NCI-H2171 (cell line): ENCODE results near the gene ABTB2.

Experiments used
- DNase-seq: peaks from one replicate; lab custom pipeline; 2025; lab: John Stamatoyannopoulos, UW

ABTB2 gene

DNA sequence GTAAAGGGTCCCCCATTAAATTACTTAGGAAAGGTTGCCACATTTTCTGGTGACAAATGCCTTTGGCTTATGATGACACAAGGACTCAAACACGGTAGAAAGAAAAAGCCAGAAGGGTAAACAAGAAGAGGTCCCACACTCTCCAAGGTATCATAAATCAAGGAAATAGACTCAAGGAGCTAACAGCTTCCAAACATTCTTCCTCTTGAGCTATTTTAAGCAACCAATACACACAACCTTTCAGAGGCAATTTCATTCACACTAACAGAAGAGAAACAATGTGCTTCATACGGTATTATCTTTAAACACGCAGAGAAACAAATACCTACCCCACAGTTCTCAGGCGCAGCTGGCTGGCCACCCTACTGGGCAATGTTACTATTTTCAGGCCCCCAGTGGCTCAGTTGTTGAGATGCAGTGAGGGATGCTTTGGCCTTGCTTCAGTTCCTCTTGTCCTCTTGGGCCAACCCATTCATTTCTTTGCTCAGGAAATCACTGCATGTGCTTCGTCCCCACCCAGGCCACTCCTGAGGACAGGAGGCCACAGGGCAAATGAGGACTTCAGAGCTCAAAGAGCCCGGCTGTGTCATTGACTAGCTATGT is 15.8 kb downstream of the ABTB2 start:
- no peak for DNase-seq

GRCh38 chr11:34341096-34341495 is 16.7 kb downstream of the ABTB2 start:
- DNase-seq, result no peak

GRCh38 chr11:34340653-34341052 is 17.2 kb downstream of the ABTB2 start:
- no peak for DNase-seq

DNA sequence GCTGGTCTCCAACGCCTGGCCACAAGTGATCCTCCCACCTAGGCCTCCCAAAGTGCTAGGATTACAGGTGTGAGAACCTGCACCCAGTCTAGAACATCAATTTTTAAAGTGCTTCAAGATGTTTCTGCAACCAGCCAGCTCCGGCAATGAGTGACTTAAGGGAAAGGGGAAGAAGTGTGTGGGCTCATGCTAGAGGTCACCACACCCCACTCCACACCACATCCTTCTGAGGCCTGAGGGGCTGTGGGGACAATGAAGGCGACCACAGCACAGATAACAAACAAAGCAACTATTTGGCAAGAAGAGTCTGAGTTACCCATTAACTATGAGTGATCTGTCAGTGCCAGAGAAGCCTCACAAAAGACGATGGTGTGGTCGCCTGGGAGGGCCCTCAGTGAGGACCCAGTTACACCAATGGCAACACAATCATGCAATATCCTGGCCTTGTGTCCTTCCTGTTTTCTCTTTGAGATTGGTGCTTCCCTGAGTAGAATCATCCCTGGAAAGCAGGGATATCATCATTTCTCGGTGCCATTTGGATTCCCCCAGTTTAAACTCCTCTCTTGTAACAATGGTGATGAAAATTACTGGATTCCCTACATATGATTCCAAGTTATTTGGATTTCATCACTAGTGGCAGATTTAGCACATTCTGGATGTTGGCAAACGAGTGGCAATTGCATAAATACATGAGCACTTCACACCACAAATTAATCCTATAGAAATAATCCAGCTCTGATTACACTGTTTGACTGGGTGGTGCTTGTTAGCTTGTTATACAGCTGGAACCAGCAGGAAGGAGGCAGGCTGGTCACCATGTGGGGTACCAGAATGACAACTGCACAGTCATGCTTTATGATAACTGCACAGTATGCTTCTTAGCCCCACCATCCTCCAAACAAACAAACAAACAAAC is 18.4 kb downstream of the ABTB2 start:
- DNase-seq, result no peak

DNA sequence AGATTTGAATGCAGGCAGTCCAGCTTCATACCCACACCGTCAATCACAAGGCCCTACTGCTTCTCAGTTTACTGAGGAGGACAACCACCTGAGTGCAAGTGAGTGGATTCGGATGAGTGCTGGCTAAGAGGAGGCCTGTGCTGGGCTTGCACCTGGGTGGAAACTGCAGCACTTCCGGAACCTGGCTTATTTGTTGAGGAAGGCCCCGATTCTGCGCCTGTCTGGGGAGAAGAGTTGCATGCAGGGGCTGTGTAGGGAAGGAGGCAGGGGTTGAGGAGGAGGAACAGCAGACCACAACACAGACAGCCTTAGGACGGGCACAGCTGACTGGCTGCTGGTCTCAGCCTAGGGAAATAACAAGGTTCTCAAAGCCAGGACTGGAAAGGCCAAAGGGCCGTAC is 20.8 kb downstream of the ABTB2 start:
- DNase-seq, result no peak

DNA sequence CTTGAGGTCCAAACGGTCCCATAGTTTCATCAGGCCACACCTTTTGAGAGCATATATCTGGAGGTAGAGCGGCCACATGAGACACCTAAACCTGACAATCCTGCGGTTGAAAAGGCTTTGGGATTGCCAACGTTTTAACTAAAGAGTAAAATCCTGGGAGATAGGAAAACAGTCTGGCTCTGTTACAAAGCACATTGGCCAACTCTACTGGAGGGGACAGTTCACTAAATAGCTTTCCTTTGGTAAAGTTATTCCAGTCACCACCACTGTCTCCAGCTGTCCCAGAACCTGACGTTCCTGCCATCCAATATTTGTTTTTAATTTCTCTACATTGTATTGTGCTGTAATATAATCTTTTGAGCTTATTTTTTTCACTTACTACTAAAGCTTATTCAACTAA is 22.0 kb downstream of the ABTB2 start:
- DNase-seq, result no peak

DNA sequence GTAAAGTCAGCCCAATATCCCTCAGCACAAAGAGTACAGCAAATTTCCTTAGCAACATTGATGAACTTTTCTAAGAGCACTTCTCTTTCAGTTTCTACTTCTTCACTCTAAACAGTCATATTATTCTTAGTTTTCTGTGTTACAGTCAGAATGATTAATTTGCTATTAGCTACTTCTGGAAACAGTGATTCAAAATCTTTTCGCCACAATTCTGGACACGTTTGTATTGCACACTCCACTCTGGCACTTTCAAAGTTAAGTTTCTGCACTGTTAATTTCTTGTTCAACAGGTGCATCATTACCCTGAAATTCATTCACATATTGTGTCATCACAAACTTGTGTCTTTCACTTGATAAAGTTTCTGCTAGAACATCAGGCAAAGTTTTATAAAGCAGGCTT is 22.5 kb downstream of the ABTB2 start:
- no peak for DNase-seq

GRCh38 chr11:34333787-34334186 is 24.0 kb downstream of the ABTB2 start:
- no peak for DNase-seq

- DNase-seq, result no peak
Observed at GRCh38 chr11:34332524-34332923, 25.3 kb downstream of the ABTB2 start.

DNA sequence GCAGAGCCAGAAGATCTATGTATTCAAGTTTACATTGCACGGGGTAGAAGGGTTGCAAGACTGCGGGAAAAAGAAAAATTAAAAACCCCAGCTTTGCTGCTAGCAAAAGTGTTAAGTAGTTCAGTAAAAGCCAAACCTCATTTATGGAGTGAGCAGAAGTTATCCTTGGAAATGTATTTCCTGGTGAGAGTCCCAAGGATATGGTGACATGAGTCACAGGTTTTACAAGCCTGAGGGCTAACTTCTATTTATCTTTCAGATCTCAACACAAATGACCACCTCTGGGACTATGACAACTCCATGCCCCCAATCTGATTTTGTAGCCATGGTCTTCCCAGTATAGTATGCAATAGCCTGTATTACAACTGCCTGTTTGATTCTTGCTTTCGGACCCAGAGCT is 26.1 kb downstream of the ABTB2 start:
- DNase-seq, result no peak

GRCh38 chr11:34331329-34331728 is 26.5 kb downstream of the ABTB2 start:
- DNase-seq, result no peak

- no peak for DNase-seq
Observed at GRCh38 chr11:34330653-34331052, 27.2 kb downstream of the ABTB2 start.

GRCh38 chr11:34329876-34330275 is 27.9 kb downstream of the ABTB2 start:
- DNase-seq, result no peak

GRCh38 chr11:34328632-34328910 is 29.2 kb downstream of the ABTB2 start:
- DNase-seq, result no peak

DNA sequence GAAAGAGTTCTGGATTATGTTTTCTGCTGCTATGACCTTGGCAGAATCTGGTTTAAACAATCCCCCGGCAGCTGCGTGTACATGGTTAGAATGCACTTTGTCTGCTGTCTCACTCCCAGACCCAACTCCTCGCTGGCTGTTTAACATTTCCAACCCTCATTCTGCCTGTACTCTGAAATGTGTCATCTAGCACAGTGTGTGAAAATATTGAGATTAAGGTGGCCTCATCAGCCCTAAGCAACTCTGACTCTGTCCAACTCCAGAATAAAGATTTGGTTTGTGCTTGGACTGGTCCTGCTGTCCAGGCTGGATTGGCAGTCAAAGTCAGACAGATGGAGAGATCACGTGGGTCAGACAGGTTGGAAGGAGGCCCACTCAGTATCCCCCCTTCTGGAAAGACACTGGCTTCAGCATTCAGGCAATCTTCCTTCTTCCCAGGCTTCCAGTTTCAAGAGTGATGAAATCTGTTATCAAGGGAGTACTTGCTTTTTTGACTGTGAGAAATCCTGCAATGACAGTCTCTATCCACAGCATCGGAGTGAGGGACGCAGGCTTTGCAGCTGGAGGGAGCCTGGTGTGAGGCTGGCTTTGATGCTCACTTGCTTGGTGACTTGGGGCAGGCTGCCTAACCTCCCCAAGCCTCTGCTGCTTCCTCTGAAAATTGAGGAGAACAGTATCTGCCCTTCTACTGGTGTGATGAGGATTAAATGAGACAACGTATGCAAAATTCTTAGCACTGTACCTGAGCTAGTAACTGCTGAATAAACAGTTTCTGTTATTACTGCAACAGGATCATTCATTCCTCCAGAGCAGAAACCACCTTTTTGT is 29.8 kb downstream of the ABTB2 start:
- peak; percentile 19 for DNase-seq

GRCh38 chr11:34324466-34324865 is 33.3 kb downstream of the ABTB2 start:
- DNase-seq, result no peak

- no peak for DNase-seq
Observed at GRCh38 chr11:34323601-34324000, 34.2 kb downstream of the ABTB2 start.

DNA sequence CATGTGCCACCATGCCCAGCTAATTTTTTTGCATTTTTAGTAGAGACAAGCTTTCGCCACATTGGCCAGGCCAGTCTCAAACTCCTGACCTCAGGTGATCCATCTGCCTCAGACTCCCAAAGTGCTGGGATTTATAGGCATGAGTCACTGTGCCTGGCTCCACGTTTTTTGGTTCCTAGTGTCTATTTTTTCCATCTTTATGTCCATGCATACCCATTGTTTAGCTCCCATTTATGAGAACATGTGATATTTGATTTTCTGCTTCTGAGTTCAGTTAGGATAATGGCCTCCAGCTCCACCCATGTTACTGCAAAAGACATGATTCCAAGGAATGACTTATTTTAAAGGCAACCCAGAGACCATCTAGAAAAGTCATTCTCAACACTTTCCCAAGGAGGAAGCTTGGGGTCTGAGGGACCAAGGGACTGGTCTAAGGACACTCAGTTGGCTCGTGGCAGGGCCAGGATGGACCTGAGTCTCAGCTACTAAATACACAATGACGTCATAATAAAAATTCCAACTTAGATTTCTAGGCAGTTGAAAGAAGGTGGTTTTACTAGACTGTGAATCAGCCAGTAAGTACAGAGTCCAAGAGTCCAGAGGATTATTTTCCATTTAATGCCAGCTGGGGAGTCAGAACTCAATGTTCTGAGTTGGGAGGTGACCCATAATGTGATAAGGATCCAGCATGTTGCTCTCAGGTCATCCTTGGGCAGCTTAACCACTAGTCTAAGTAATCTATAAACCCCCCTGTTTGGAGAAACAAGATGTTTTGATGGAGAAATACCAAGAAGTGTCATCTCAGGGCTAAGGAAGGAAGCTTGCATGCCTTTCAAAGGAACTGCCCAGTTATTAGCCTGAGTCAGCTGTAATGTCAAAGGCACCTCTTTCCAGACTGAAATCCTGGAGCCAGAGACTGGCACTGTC is 39.4 kb downstream of the ABTB2 start:
- no peak for DNase-seq

GRCh38 chr11:34317666-34318065 is 40.1 kb downstream of the ABTB2 start:
- no peak for DNase-seq

- DNase-seq, result no peak
Observed at GRCh38 chr11:34317036-34317360, 40.8 kb downstream of the ABTB2 start.

DNA sequence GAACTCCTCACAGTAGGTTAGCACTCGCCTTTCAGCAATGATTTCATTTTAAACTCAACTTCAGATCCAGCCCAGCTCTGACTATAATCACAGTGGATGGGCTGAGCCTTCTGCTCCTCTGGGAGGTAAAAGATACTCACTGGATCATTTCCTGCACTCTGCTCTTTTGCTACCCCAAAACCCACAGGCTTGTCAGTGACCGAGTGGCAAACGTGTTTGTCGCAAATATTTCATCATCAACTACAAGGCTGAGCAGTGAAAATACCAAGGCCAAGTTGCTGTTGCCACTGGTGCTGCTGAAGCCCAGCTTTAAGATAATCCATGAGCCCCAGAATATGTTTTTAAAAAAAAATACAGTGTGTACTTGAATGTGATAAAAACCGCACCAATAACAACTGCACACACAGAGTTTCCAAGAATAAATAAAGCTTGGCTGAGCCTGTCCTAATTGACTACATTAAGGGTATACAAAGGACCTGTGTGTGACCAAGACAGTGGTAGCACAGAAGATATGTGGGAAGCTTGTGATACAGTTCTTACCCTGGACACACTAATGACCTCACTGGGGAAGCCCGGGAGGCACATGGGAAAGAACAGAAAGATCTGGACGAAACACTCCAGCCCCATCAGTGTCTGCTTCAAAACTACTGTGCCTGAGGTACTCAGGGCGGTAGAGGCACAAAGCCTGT is 41.3 kb downstream of the ABTB2 start:
- DNase-seq, result no peak
